ENCODE measurements around the gene SLC15A2. TPM values are rescaled to one million over a fixed set of nuclear protein-coding genes. Genes with fewer than 3 reads are reported as not detected.

The SLC15A2 gene
- total RNA-seq, 1 experiment from 2014 or later: 2.4 TPM

DNA sequence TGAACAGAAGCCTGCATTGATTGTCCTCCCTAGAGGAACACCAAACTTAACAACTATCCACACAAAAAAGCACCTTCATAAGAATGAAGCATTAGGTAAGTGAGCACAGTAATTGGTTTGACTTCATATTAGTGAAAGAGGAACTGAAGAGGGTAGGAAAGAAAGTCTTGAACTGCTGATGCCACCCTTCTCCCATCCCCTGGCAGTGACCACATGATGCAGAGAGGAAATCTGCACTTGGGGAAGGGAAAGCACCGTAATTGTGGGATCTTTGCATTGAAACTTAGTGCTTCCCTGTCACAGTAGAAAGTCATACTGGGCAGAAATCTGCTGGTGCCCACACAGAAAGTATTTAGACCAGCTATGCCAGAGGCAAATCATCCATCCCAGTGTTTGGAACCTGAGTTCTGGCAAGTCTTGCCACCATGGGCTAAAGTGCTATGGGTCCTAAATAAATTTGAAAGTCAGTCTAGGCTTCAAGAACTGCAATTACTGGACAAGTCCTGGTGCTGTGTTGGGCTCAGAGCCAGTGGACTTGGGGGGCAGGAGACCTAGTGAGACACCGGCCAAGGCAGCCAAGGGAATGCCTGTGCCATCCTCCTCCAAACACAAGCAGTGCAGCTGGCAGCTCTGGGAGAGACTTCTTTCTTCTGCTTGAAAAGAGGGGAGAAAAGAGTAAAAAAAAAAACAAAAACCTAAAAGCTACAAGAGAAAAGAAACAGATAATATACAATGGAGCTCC, 63.6 kb downstream of the SLC15A2 start:
- H3K14ac ChIP-seq (ENCODE audit: insufficient read depth, low read length): no peak overlapping the region
- no peaks in the 10 kb centered on the region for H3K9me3 ChIP-seq (ENCODE audit: control insufficient read depth, low read depth, low read length)
- H3K36me3 Mint-ChIP-seq (ENCODE audit: insufficient read depth in 1 of 3, low read depth in 3 of 3): peaks cover 2 to 16% (median 5%) of the 10 kb centered on the region in 3 experiments; a peak in 5 of 7 replicates
- no peak overlapping the region for H2BK12ac ChIP-seq (ENCODE audit: insufficient read length, low read depth, low read length)
- no peak overlapping the region for H3T11ph ChIP-seq (ENCODE audit: low read length)
- peaks cover 3 to 4% of the 10 kb centered on the region in 2 experiments; a peak in 4 of 5 replicates for H3K9me3 Mint-ChIP-seq
- H3K4me2 ChIP-seq (ENCODE audit: insufficient read depth, insufficient read length, low read length): no peak overlapping the region
- H3K4me1 Mint-ChIP-seq: peaks cover 15 to 22% of the 10 kb centered on the region in 2 experiments
- no CpG with 5 or more reads among the region's 2 CpGs for WGBS (ENCODE audit: extremely low coverage, insufficient read length, low lambda C conversion rate)
- no peak overlapping the region for H4K8ac ChIP-seq (replicated peaks; ENCODE audit: insufficient read length, low read depth, low read length)
- no peaks in the 10 kb centered on the region for H3K79me2 ChIP-seq (ENCODE audit: insufficient read depth, low read length)
- DNase-seq: no peak
- H4K5ac ChIP-seq (ENCODE audit: insufficient read length, low read depth, low read length): no peak overlapping the region
- no peak overlapping the region for H2BK20ac ChIP-seq (ENCODE audit: low read depth, low read length, poor library complexity, severe bottlenecking)
- H3K27me3 Mint-ChIP-seq (ENCODE audit: low read depth): no peaks in the 10 kb centered on the region
- no peak overlapping the region for H3K9ac ChIP-seq (ENCODE audit: extremely low read depth, insufficient read length, low read length)
- H3K23ac ChIP-seq (ENCODE audit: insufficient read length, low read depth, low read length): no peak overlapping the region
- no peak overlapping the region for H2AK5ac ChIP-seq (ENCODE audit: insufficient read length, low read length)
- no peak overlapping the region for H3K4ac ChIP-seq (ENCODE audit: low read depth, low read length)
- H3K18ac ChIP-seq (ENCODE audit: insufficient read length, low read depth, low read length): no peak overlapping the region
- H3K23me2 ChIP-seq (ENCODE audit: insufficient read length, low read depth, low read length, poor library complexity, severe bottlenecking): no peaks in the 10 kb centered on the region
- H2AFZ ChIP-seq (ENCODE audit: low read length): no peak overlapping the region
- peak overlapping the region in 1 of 3 experiments; percentile 31; a peak in 2 of 7 replicates for H3K27ac Mint-ChIP-seq
- H4K91ac ChIP-seq (ENCODE audit: insufficient read length, low read depth, low read length): no peak overlapping the region
- H2BK120ac ChIP-seq (ENCODE audit: low read depth, low read length, poor library complexity, severe bottlenecking): no peak overlapping the region
- H3K56ac ChIP-seq (ENCODE audit: insufficient read length, low read depth, low read length): no peak overlapping the region
- no peaks in the 10 kb centered on the region for H4K20me1 ChIP-seq (ENCODE audit: control insufficient read depth, insufficient read depth, insufficient read length)
- H3K4me3 Mint-ChIP-seq: no peak overlapping the region
- H2BK5ac ChIP-seq (ENCODE audit: insufficient read length, low read length): no peak overlapping the region
- H3K27me3 ChIP-seq (ENCODE audit: insufficient read depth, low read length): no peaks in the 10 kb centered on the region
- no peak overlapping the region for H3K27ac ChIP-seq (ENCODE audit: insufficient read length, low read depth, low read length)
- no peaks in the 10 kb centered on the region; the same call in 1 of the 2 replicates for H3K4me1 ChIP-seq (ENCODE audit: insufficient read depth, low read length)
- TF ChIP-seq, protein P1, sequence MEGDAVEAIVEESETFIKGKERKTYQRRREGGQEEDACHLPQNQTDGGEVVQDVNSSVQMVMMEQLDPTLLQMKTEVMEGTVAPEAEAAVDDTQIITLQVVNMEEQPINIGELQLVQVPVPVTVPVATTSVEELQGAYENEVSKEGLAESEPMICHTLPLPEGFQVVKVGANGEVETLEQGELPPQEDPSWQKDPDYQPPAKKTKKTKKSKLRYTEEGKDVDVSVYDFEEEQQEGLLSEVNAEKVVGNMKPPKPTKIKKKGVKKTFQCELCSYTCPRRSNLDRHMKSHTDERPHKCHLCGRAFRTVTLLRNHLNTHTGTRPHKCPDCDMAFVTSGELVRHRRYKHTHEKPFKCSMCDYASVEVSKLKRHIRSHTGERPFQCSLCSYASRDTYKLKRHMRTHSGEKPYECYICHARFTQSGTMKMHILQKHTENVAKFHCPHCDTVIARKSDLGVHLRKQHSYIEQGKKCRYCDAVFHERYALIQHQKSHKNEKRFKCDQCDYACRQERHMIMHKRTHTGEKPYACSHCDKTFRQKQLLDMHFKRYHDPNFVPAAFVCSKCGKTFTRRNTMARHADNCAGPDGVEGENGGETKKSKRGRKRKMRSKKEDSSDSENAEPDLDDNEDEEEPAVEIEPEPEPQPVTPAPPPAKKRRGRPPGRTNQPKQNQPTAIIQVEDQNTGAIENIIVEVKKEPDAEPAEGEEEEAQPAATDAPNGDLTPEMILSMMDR (conservative IDR thresholded peaks at IDR 0.05): no peak
- H3K79me1 ChIP-seq (ENCODE audit: insufficient read depth, low read depth, low read length, poor library complexity, severe bottlenecking): no peaks in the 10 kb centered on the region
- H2BK15ac ChIP-seq (ENCODE audit: low read depth, low read length): no peak overlapping the region

Measured in H9 (cell line).